Measurements from ENCODE around the gene TACR2.

DNA sequence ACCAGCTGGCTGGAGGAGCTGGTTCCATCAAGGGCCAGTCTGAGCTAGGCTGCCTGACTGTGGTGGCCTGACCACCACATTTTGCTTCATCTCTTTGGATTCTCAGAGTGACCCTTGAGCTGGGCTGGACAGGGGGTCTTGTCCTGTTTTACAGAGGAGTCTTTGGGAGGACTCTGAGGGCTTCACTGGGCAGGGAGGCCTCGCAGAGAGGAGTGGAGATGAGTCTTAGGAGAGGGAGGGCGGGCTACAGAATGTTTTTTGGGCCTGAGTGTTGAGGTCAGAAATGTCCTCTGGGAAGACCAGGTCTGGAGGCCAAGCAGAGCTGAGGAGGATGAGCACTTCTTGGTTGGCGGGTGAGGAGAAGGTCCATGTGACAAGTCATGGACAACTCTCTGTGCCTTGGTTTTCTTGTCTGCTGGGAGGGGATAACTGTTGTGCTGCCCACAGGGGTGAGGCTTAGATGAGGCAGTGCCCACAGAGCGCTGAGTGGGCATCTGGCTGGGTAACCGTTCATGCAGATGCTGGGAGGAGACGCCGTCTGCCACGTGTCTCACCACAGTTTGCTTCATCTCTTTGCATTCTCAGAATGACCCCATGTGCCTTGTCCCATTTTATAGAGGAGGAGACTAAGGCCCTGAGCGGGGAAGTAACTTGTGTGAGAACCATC, 44.0 kb upstream of the TACR2 start:
- TF ChIP-seq ARNT (IDR thresholded peaks at IDR 0.05) (no peak), BHLHE40 (IDR thresholded peaks at IDR 0.05; ENCODE audit: borderline replicate concordance) (no peak), TARDBP (IDR thresholded peaks at IDR 0.05) (no peak), NFRKB (IDR thresholded peaks at IDR 0.05) (no peak), SP1 (IDR thresholded peaks at IDR 0.05) (no peak), HDGF (IDR thresholded peaks at IDR 0.05; ENCODE audit: borderline replicate concordance) (no peak), ELF4 (IDR thresholded peaks at IDR 0.05) (no peak), L3MBTL2 (conservative IDR thresholded peaks at IDR 0.05) (no peak), SUZ12 (IDR thresholded peaks at IDR 0.05) (no peak), FOXK2 (IDR thresholded peaks at IDR 0.05) (no peak)
